ENCODE data around the gene VAV1. TPM values are rescaled to one million over a fixed set of nuclear protein-coding genes. Genes with fewer than 3 reads are reported as not detected.

VAV1 gene, protein sequence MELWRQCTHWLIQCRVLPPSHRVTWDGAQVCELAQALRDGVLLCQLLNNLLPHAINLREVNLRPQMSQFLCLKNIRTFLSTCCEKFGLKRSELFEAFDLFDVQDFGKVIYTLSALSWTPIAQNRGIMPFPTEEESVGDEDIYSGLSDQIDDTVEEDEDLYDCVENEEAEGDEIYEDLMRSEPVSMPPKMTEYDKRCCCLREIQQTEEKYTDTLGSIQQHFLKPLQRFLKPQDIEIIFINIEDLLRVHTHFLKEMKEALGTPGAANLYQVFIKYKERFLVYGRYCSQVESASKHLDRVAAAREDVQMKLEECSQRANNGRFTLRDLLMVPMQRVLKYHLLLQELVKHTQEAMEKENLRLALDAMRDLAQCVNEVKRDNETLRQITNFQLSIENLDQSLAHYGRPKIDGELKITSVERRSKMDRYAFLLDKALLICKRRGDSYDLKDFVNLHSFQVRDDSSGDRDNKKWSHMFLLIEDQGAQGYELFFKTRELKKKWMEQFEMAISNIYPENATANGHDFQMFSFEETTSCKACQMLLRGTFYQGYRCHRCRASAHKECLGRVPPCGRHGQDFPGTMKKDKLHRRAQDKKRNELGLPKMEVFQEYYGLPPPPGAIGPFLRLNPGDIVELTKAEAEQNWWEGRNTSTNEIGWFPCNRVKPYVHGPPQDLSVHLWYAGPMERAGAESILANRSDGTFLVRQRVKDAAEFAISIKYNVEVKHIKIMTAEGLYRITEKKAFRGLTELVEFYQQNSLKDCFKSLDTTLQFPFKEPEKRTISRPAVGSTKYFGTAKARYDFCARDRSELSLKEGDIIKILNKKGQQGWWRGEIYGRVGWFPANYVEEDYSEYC
- total RNA-seq (2014; rRNA removed; shearing (Covaris generic)), result not detected in 2 replicates

DNA sequence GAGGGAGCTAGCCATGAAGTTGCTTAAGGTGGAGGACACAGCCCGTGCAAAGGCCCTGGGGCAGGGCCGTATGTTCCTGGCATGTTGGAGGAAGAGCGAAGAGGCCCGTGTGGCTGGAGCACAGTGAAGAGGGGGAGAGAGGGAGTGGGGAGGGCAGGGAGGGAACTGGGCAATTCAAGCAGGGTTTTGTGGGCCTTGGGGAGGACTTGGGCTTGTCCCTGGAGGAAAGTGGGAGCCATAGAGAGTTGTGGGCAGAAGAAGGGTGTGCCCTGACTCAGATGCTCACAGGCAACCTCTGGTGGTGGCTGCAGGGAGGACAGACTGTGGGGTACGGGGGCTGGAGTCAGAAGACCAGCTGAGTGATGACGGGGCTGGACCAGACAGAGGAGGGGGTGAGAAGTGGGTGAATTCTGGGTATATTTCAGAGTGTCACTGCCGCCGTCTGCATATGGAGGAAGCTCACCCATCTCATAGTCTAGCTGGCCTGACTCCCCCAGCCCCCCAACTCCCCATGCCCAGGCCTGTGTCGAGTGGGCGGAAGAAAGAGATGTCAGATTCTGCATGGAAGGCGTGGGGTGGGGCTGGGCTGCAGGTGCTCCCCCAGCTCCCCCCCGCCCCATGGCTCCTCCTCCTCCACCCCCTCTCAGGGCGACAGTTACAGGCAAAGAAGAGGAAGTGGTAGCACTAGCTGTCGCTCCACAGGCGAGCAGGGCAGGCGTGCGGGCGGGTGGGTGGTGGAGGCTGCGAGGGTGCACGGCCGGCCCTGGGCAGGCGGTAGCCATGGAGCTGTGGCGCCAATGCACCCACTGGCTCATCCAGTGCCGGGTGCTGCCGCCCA lies at the start of gene VAV1:
TSS of gene VAV1 (plus strand) at position 681 of the 838 bp plus-strand sequence. CDS start at position 781, 100 bp downstream.
- DNase-seq (ENCODE audit: low read depth), result no peak

DNA sequence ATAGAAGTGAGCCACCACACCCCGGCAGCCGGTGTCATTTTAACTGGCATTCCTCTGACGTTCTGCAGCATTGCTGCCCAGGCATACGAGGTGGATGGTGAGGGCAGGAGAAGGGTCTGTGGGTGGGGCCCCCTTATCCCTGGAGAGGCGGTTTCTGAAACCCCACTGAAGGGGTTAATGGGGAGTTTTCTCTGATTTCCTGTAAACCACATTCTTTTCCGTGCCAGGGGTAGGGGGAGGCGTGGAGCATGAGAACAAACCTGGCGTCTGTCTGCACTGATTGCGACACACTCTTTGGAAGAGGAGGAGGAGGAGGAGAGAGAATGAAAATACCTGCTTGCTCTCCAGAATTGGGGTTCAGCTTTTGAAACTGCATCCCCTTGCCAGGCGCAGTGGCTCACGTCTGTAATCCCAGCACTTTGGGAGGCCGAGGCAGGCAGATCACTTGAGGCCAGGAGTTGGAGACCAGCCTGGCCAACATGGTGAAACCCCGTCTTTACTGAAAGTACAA lies 49.3 kb upstream of the VAV1 start:
- peak; percentile 52 for DNase-seq (ENCODE audit: low read depth)

DNA sequence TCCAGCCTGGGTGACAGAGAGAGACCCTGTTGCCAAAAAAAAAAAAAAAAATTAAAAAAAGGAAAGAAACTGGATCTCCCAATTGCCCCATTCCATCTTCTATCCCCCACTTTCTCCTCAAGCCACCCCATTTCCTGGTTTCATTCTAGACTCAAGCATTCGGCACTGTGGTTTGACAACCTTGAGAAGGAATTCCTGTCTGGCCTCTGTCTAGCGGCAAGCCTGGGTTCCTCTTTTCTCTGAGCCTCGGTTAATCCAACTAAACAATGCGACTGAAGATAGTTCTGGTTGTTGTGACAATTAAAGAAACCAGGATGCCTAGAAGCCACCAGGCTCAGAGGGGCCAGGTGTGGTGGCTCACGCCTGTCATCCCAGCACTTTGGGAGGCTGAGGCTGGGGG lies 48.8 kb upstream of the VAV1 start:
- DNase-seq (ENCODE audit: low read depth), result no peak

DNA sequence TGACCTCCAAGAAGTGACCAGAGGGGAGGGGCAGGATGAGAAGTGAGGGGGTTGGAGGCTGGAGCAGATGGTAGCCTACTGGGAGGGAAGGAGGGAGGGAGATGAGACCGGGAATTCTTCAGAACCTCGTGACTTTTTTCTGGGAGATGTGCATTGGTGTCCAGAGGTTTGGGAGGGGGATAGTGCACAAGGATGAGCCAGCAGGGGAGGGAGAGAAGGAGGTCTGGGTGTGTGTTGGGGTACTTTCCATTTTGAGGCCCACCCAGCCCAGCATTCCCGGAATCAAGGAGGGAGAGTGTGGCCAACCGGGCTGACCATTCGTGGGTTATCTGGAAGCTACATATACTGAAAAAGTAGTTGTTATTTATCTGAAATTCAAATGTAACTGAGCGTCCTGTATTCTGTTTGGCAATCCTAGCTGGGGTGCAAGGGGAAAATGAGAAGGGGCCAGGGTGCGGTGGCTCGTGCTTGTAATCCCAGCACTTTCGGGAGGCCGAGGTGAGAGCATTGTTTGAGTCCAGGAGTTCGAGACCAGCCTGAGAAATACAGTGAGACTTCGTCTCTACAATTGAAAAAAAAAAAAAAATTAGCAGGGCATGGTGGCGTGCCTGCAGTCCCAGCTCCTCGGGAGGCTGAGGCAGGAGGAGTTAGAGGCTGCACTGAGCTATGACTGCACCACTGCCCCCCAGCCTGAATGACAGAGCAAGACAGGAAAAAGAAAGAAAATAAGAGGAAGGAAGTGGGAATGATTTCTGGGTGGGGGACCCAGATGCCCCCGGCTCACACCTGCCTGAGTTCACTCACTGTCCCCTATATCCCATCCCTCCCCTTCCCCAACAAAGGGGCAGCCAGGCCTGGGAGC lies 47.6 kb upstream of the VAV1 start:
- no peak for DNase-seq (ENCODE audit: low read depth)

DNA sequence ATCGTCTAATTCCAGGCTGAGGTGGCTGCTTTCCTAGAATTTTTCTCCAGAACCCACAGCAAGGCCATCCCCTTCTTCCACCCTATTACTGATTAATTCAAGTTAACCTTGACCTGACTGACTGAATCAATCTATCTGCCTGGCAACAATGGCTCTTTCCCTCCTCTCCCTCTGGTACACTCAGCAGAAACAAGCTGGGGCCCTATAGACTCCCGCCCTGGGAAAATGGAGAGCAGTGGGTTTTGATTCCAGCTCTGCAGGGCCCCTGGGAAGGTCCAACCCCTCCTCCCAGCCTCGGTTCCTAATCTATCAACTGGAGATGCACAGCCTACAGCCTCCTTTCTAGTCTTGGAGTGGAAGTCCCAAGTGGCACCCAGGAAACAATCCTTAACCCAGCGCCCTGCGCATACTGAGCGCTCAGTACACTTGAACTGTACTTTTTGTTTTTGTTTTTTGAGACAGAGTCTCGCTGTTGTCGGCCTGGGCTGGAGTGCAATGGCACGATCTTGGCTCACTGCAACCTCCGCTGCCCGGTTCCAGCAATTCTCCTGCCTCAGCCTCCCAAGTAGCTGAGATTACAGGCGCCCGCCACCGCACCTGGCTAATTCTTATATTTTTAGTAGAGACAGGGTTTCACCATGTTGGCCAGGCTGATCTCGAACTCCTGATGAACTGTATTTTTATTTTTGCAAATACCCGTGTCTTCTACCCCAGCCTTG lies 46.8 kb upstream of the VAV1 start:
- no peak for DNase-seq (ENCODE audit: low read depth)

DNA sequence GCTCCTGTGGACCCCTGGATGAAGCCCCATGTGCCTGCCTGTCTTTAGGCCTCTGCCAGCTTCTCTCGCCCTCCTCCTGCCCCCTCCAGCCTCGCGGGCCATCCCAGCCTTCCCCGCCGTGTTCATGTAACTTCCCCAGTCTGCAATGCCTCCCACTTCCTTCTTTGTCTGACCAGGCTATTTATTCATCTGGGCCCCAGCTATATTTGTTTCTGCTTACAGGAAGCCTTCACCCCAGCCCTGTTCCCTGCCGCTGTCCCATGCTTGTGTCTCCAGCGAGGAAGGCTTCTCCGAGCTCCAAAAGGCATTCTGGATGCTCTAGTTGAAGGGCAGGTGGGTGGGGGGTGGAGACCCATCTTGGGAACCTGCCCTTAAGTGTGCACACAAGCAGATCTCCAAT lies 44.2 kb upstream of the VAV1 start:
- DNase-seq (ENCODE audit: low read depth), result no peak

DNA sequence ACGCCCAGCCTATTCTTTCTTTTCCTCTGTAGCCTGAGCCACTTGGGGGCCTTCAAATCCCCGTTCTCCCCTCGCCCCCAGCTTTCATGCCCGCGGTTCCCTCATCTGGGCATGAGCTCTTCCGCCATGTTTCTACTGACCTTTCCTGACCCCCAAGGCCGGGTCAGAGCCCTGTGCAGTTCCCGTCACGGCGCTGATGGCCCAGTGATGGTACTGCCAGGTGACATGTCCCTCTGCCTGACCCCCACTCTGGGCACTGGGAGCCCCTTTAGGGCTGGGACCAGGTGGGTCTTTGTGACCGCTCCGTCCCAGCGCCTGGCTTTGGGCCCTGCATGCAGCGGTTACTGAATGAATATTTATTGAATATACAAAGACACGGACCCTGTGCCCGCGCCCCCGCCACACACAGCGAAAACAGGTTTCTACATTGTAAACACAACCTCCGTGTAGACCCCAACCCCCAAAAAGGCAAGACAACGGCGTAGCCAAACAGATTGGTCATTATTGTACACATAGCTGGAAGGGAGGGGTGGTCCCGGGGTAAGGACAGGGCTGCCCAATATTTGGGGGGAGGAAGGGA lies 42.8 kb upstream of the VAV1 start:
- DNase-seq (ENCODE audit: low read depth), result no peak

DNA sequence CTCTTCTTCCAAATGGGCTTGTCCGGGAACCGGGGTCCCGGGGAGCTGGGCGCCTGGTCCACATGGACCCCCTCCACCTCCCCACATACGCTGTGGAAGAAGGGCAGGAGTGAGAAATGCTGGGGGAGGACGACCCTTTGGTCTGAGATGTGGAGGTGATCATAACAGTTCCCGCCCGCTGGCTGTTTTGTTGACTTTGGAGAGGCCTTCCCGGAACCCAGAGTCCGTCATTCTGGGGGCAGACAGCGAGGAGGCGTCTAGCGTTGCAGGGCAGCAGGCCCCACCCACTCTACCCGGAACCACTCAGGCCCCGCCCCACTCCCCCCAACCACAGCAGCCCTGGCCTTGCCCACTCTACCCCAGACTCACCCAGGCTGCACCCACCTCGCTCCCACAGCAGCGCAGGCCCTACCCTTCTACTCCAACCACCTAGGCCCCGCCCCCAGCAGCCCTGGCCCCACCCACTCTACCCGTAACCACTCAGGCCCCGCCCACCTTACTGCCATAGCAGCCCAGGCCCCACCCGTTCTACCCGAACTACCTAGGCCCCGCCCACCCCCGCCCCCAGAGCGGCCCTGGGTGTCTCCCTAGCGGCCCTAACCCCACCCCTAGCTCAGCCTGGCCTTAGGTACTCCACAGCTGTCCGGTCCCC lies 42.2 kb upstream of the VAV1 start:
- DNase-seq (ENCODE audit: low read depth), result no peak

DNA sequence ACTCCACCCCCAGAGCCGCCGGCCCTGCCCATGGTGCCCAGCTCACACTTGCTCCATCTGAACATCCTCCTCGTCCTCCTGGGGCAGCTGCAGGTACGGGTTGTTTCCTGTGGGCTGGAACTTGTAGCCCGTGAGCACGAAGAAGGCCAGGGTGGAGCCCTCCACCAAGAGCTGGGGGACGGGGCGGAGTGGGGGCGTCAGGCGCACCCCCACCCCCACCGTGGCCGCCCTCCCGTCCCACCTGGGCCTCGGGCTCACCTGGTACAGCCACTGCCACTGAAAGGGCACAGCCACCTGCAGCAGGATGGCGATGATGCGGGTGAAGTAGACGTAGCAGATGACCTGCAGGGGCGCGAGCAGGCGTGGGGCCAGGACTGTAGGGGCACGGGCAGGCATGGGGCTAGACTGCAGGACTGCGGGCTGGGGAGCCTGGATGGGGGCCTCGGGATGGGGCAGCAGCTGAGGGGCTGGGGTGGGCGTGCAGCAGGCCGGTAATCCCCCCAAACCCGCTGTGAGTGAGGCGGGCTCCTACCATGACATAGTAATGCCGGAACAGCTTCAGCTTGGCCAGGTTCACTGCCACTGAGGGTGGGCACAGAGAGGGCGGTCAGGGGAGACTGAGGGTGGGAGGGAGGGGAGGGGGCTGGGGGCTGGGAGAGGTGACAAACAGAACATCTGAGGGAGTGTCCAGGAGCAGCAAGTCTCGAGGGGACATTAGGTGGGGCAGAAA lies 41.4 kb upstream of the VAV1 start:
- no peak for DNase-seq (ENCODE audit: low read depth)

DNA sequence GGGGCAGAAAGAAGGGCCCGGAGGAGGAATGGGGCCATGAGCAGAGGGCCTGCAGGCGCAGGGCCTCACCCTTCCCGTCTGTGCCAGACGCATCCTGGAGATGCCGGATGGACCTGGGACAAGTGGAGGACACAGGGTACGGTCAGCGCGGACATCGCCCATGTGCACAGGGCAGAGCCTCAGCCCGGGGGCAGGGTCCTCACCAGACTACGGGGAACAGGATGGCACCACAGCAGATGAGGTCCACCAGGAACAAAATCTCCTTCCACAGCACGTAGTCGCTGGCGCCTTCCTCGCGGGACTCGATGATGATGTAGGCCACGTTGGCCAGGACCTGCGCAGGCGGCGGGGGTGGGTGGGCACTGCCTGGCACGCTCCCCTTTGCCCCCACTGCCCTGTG lies 40.7 kb upstream of the VAV1 start:
- no peak for DNase-seq (ENCODE audit: low read depth)

DNA sequence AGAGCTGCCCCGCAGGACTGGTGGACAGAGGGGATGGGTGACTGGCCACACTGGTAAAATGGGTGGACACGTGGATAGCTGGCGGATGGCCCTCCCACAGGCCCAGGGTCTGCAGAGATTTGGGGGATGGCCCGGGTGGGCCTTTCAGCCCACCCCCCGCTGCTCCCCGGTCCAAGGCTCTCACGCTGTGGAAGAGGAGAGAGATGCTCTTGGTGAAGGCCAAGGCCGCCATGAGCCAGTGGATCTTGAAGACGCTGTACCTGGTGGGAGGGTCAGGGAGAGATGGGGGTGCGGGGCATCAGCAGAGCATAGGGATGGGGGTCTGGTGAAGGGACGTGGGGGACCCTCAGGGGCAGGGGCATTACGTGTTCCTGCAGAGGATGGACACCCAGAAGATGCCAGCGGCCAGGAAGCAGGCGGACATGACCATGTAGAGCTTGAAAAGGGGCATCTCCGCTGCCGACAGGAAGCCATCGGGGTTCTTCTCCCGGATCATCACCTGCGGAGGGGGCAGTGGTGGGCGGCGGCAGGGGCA lies 39.6 kb upstream of the VAV1 start:
- no peak for DNase-seq (ENCODE audit: low read depth)

DNA sequence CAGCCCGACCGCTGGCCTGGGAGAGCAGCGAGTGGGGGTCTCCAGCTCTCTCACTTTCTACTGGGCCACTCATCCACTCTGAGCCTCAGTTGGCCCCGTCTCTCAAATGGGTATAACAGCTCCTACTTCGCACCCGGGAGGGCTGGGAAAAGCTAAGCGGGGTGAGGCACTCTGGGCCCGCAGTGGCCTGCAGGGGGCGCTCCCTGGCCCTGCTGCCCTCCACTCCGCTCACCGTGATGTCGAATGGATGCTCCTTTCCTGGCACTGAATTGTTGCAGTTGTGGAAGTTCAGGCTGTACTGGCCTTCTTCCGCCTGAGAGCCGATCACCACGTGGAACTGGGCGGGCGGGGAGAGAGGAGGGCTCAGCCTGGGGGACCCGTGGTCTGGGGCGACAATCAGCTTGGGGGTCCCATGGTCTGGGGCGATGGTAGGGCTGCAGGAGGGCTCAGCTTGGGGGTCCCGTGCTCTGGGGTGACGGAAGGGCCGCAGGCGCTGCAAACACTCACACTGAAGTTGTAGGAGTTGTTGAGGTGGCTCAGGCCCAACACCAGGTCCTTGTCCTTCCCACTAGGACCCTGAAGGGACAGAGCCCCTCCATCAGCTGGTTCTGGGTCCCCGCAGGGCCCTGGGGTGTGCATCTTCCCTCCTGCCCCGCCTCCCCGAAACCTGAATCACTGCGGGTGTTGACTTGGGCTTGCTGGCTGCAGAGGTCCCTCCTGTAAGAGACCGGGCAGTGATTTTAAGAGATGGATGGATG lies 39.0 kb upstream of the VAV1 start:
- DNase-seq (ENCODE audit: low read depth), result no peak

DNA sequence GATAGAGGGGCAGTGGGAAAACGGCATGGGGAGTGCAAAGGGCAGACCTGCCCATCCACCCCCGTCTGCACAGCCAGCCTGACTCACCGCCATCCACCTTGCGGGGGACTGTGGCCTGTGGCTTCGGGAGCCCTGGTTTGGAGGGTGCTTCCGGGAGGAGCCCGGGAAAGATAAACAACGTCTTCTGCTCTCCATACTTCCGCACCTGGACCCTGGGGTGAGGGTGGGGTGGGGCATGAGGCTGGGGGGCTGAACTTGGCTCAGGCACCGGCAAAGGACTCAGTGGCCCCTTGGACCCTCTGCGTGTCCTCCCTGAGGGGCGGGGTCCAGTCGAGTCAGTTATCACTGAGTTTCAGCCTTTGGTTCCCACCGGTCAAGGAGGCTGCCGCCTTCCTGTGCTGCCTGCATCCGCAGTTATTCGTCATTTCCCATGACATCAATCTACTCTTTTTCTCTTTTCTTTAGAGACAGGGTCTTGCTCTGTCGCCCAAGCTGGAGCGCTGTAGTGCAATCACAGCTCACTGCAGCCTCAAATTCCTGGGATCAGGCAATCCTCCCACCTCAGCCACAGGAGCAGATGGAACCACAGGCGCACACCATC lies 38.3 kb upstream of the VAV1 start:
- no peak for DNase-seq (ENCODE audit: low read depth)

DNA sequence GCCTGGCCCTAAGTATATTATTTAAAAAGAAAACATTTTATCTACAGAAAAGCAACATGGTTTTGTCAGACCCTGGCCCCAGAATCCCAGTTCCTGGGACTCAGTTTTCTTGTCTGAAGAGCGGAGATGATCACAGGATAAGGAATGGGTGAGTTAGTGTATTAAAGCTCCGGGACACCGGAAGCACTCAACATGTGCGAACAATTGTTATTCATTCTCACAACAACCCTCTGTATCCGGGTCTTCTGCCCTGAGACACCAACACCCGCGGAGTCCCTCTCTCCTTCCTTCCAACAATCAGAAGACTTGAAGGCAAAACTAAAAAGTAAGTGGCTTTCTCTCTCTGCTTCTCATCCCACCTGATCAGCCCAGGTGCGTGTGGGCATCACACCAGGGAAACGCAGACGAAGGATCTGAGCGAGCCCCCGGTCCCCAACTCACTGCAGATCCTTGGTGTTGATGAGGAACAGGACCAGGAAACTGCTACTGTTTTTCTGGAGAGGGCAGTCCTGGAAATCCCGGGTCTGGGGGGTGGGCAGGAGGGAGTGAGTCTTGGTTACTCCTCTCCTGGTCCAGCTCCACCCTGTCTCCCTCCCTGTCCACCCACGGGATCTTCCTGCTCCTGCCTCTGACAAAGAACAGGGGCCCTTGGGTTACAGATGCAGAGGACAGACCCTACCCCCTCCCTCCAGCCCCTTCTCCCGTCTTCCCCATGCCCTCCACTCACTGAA lies 37.2 kb upstream of the VAV1 start:
- DNase-seq (ENCODE audit: low read depth), result no peak

DNA sequence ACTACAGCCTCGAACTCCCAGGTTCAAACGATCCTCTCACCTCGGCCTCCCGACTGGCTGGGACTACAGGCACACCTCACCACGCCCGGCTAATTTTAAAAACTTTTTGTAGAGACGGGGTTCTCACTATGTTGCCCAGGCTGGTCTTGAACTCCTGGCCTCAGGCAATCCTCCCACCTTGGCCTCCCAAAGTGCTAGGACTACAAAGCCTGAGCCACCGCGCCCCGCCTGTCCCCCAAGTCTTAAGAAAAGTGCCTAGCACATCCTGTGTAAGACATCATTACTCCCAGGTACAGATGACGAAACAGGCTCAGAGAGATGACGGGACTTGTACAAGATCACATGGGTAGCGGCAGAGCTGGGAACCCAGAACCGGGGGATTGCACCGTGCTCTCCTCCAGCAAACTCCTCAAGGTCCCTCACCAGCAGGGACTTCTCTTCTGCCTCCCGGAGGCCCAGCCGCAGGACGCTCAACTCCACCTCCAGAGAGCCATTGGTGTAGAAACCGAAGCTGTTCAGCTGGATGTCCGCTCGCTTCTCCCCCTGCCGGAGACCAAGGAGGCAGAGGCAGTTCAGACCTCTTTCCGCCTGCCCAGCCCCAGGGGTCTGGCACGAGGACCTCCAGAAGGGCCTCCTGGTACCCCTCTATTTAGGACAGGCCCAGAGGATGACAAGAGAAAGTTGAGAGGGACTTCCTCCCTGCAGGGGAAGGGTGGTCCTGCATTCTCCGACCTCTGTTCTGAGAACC lies 36.2 kb upstream of the VAV1 start:
- peak; percentile 79 for DNase-seq (ENCODE audit: low read depth)

DNA sequence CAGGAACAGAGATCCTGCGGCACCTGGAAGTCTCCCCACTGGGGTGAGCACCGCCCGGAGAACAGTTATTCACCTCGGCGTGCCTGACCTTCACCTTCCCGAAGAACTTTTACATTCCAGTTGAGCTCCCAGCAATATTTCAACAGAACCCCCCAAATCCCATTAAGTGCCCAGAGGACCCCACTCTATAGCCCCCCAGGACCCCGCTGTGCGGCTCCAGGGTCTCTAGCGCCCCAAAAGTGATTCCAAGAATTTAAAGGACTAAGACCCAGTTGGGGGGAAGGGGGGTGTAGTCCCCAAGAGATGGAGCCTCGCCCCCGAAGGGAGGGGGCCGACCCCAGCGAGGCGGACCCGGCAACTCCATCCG lies 35.6 kb upstream of the VAV1 start:
- peak; percentile 66 for DNase-seq (ENCODE audit: low read depth)

All from M059J (cell line).